ENCODE data around the gene SLC6A6.

Gene SLC6A6

GRCh38 chr3:14422016-14422963, 19.9 kb downstream of the SLC6A6 start:
- no peak for FAIRE-seq

- FAIRE-seq = no peak
Observed at GRCh38 chr3:14423197-14423743, 20.9 kb downstream of the SLC6A6 start.

GRCh38 chr3:14423963-14424362, 21.6 kb downstream of the SLC6A6 start:
- FAIRE-seq = no peak

GRCh38 chr3:14424711-14425580, 22.5 kb downstream of the SLC6A6 start:
- FAIRE-seq = no peak

GRCh38 chr3:14425581-14426304, 23.3 kb downstream of the SLC6A6 start:
- FAIRE-seq = no peak

- no peak for FAIRE-seq
Observed at GRCh38 chr3:14426305-14426620, 23.9 kb downstream of the SLC6A6 start.

- no peak for FAIRE-seq
Observed at GRCh38 chr3:14428087-14429033, 26.0 kb downstream of the SLC6A6 start.

- no peak for FAIRE-seq
Observed at GRCh38 chr3:14429237-14429636, 26.8 kb downstream of the SLC6A6 start.

GRCh38 chr3:14429640-14430039, 27.2 kb downstream of the SLC6A6 start:
- no peak for FAIRE-seq

GRCh38 chr3:14430053-14430452, 27.6 kb downstream of the SLC6A6 start:
- FAIRE-seq = no peak

- no peak for FAIRE-seq
Observed at GRCh38 chr3:14430706-14431451, 28.5 kb downstream of the SLC6A6 start.

GRCh38 chr3:14431452-14431916, 29.1 kb downstream of the SLC6A6 start:
- no peak for FAIRE-seq

- FAIRE-seq = no peak
Observed at GRCh38 chr3:14431917-14432834, 29.8 kb downstream of the SLC6A6 start.

- no peak for FAIRE-seq
Observed at GRCh38 chr3:14433106-14433505, 30.7 kb downstream of the SLC6A6 start.

- no peak for FAIRE-seq
Observed at GRCh38 chr3:14434126-14434497, 31.7 kb downstream of the SLC6A6 start.

- no peak for FAIRE-seq
Observed at GRCh38 chr3:14434498-14435151, 32.2 kb downstream of the SLC6A6 start.

GRCh38 chr3:14435175-14436014, 33.0 kb downstream of the SLC6A6 start:
- no peak for FAIRE-seq

- no peak for FAIRE-seq
Observed at GRCh38 chr3:14436954-14437281, 34.5 kb downstream of the SLC6A6 start.
